ENCODE measurements around the gene PDE8B.

- TF ChIP-seq EZH2phosphoT487 (IDR thresholded peaks at IDR 0.05; ENCODE audit: unreplicated experiment), result no peak
- no peak for TF ChIP-seq CTCF (conservative IDR thresholded peaks at IDR 0.05; ENCODE audit: low read depth in 2 of 2)
- TF ChIP-seq ETS1 (IDR thresholded peaks at IDR 0.05), result no peak
- no peak for TF ChIP-seq REST (IDR thresholded peaks at IDR 0.05; ENCODE audit: unreplicated experiment)
- no peak for TF ChIP-seq STAT1 (IDR thresholded peaks at IDR 0.05; ENCODE audit: unreplicated experiment)
Measured at GRCh38 chr5:77312413-77312812, 101.9 kb downstream of the PDE8B start.

All from GM23338 (cell line).